ENCODE results near the gene FAM72B.
"Not testable (repeated sequence)": the region's sequence is repeated elsewhere in the genome, so short reads cannot be mapped to it uniquely, and the experiment has no call there.

DNA sequence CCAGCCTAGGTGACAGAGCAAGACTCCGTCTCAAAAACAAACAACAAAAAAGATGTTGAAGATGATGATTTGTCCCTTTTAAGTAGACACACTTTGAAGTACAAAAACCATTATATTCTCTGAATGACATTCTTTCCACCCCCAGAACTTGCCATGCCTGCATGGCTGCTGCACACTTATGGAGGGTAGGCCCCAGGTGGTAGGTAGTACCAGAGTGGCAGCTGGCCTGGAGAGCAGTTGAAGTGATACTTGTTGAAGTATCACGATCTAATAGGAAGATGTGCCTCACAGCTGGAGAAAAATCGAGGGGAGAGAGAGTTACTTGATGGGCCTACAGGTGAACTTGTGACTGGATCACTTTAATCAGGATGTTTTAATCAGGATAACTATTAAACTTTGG is 15.6 kb upstream of the FAM72B start:
- not testable (repeated sequence) for TF ChIP-seq CTCF (IDR thresholded peaks at IDR 0.05); AFF4 (CRISPR knock-in tag; IDR thresholded peaks at IDR 0.05; ENCODE audit: borderline replicate concordance); NR1H2 (CRISPR knock-in tag; IDR thresholded peaks at IDR 0.05)
- TF ChIP-seq, protein P1, sequence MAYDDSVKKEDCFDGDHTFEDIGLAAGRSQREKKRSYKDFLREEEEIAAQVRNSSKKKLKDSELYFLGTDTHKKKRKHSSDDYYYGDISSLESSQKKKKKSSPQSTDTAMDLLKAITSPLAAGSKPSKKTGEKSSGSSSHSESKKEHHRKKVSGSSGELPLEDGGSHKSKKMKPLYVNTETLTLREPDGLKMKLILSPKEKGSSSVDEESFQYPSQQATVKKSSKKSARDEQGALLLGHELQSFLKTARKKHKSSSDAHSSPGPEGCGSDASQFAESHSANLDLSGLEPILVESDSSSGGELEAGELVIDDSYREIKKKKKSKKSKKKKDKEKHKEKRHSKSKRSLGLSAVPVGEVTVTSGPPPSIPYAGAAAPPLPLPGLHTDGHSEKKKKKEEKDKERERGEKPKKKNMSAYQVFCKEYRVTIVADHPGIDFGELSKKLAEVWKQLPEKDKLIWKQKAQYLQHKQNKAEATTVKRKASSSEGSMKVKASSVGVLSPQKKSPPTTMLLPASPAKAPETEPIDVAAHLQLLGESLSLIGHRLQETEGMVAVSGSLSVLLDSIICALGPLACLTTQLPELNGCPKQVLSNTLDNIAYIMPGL (CRISPR knock-in tag; IDR thresholded peaks at IDR 0.05), result not testable (repeated sequence)
